HCT116 (cell line): ENCODE measurements around the gene SLC30A3.

Source experiments
- ATF3 ChIP-seq: IDR thresholded peaks from 2 replicates; pipeline ENCODE4 v1.6.1; 2012
- CTCF ChIP-seq, 3 experiments: fragments of 200-600 bp in 1 of 3; sonication (generic) in 1 of 3; IDR thresholded peaks in 2 of 3; conservative IDR thresholded peaks in 1 of 3; 2 replicates each; pipeline ENCODE4 v1.5.1; 2012 to 2017; ENCODE audit warnings: low read depth in 2 of 3, low read length in 2 of 3, antibody characterized with exemption in 1 of 3, borderline replicate concordance in 1 of 3, control low read depth in 1 of 3, mild to moderate bottlenecking in 1 of 3, mixed read lengths in 1 of 3, mixed run types in 1 of 3, moderate library complexity in 1 of 3; ENCODE audit not compliant: insufficient read depth in 1 of 3
- EGR1 ChIP-seq: IDR thresholded peaks from 2 replicates; pipeline ENCODE4 v1.6.1; 2012; ENCODE audit warnings: low read depth
- ELF1 ChIP-seq: IDR thresholded peaks from 2 replicates; pipeline ENCODE4 v1.6.1; 2012; ENCODE audit warnings: low read depth, borderline replicate concordance
- EZH2phosphoT487 ChIP-seq: fragments of 200-600 bp; IDR thresholded peaks from 2 replicates; pipeline ENCODE4 v1.6.1; 2018; ENCODE audit warnings: antibody characterized with exemption, borderline replicate concordance
- FOSL1 ChIP-seq: IDR thresholded peaks from 2 replicates; pipeline ENCODE4 v1.6.1; 2012; ENCODE audit warnings: low read depth
- JUND ChIP-seq: IDR thresholded peaks from 2 replicates; pipeline ENCODE4 v1.6.1; 2012
- MAX ChIP-seq: IDR thresholded peaks from 2 replicates; pipeline ENCODE4 v1.6.1; 2012
- POLR2A ChIP-seq: IDR thresholded peaks from 2 replicates; pipeline ENCODE4 v1.7.0; 2011; ENCODE audit warnings: borderline replicate concordance; ENCODE audit not compliant: insufficient read depth, insufficient read length; ENCODE audit errors: extremely low read depth
- REST ChIP-seq: IDR thresholded peaks from 2 replicates; pipeline ENCODE4 v1.6.1; 2012; ENCODE audit warnings: low read depth
- SIN3A ChIP-seq: IDR thresholded peaks from 2 replicates; pipeline ENCODE4 v1.6.1; 2012; ENCODE audit warnings: low read depth
- YY1 ChIP-seq: IDR thresholded peaks from 2 replicates; pipeline ENCODE4 v1.6.1; 2011; ENCODE audit warnings: low read length, low read depth, moderate library complexity, mild to moderate bottlenecking; ENCODE audit not compliant: insufficient replicate concordance; ENCODE audit errors: extremely low read depth
- ZFX ChIP-seq: fragments of 450-650 bp; IDR thresholded peaks from 2 replicates; pipeline ENCODE4 v1.6.1; 2017
- ZNF274 ChIP-seq: fragments of 200-500 bp; sonication (Bioruptor generic); IDR thresholded peaks from 2 replicates; pipeline ENCODE4 v1.6.1; 2014; ENCODE audit warnings: mild to moderate bottlenecking, low read depth, low read length, inconsistent platforms

GRCh38 chr2:27219091-27219490 lies 43.8 kb downstream of the SLC30A3 start:
- TF ChIP-seq JUND, result no peak
- TF ChIP-seq SIN3A, result no peak
- TF ChIP-seq ZFX, result no peak
- TF ChIP-seq CTCF (IDR thresholded peaks at IDR 0.05 in 2 of 3, conservative IDR thresholded peaks at IDR 0.05 in 1 of 3; ENCODE audit: borderline replicate concordance in 1 of 3, insufficient read depth in 1 of 3, low read depth in 2 of 3, low read length in 2 of 3), result no peak
- TF ChIP-seq ZNF274, result no peak
- TF ChIP-seq EZH2phosphoT487, result no peak
- no peak for TF ChIP-seq ATF3
- TF ChIP-seq MAX, result no peak
- no peak for TF ChIP-seq EGR1
- no peak for TF ChIP-seq YY1
- TF ChIP-seq FOSL1, result no peak
- no peak for TF ChIP-seq POLR2A
- TF ChIP-seq REST, result no peak
- no peak for TF ChIP-seq ELF1
